HEK293T (cell line): ENCODE data around the gene NOL4L.

Experiments
- CTCF ChIA-PET: fragments of 350-600 bp; formaldehyde crosslinking; extraction: SDS; loops from one replicate; lab custom pipeline; 2021; ENCODE audit warnings: antibody characterized with exemption, inconsistent platforms; lab: Yijun Ruan, JAX
- POLR2A ChIA-PET: fragments of 350-600 bp; formaldehyde crosslinking; extraction: SDS; loops from one replicate; lab custom pipeline; 2020; ENCODE audit warnings: antibody characterized with exemption, inconsistent platforms; lab: Yijun Ruan, JAX
- DNase-seq: peaks from one replicate; pipeline ENCODE4 v3.0.0; 2012; ENCODE audit warnings: mixed read lengths; ENCODE audit errors: extremely low spot score
- ARNT ChIP-seq: fragments of 450-650 bp; IDR thresholded peaks from 2 replicates; pipeline ENCODE4 v1.6.1; 2017; ENCODE audit warnings: mild to moderate bottlenecking
- BHLHE40 ChIP-seq: fragments of 450-650 bp; IDR thresholded peaks from 2 replicates; pipeline ENCODE4 v1.6.1; 2016; ENCODE audit warnings: mild to moderate bottlenecking, moderate library complexity, borderline replicate concordance
- CTBP1 ChIP-seq: fragments of 450-650 bp; IDR thresholded peaks from 2 replicates; pipeline ENCODE4 v1.6.1; 2016; ENCODE audit warnings: borderline replicate concordance
- ELF4 ChIP-seq: fragments of 450-650 bp; IDR thresholded peaks from 2 replicates; pipeline ENCODE4 v1.6.1; 2017; ENCODE audit warnings: antibody characterized with exemption
- FOXA1 ChIP-seq: fragments of 450-650 bp; IDR thresholded peaks from 2 replicates; pipeline ENCODE4 v1.6.1; 2016; ENCODE audit warnings: mild to moderate bottlenecking
- FOXK2 ChIP-seq: fragments of 450-650 bp; IDR thresholded peaks from 2 replicates; pipeline ENCODE4 v1.6.1; 2016; ENCODE audit warnings: mild to moderate bottlenecking
- FOXM1 ChIP-seq: fragments of 450-650 bp; IDR thresholded peaks from 2 replicates; pipeline ENCODE4 v1.6.1; 2017; ENCODE audit warnings: mild to moderate bottlenecking, borderline replicate concordance
- HDGF ChIP-seq: fragments of 450-650 bp; IDR thresholded peaks from 2 replicates; pipeline ENCODE4 v1.6.1; 2017; ENCODE audit warnings: antibody characterized with exemption, borderline replicate concordance
- L3MBTL2 ChIP-seq: fragments of 450-650 bp; conservative IDR thresholded peaks from 2 replicates; pipeline ENCODE4 v1.6.1; 2016; ENCODE audit warnings: mild to moderate bottlenecking
- LEF1 ChIP-seq: fragments of 450-650 bp; IDR thresholded peaks from 2 replicates; pipeline ENCODE4 v1.6.1; 2017; ENCODE audit warnings: mild to moderate bottlenecking, borderline replicate concordance
- NFRKB ChIP-seq: fragments of 450-650 bp; IDR thresholded peaks from 2 replicates; pipeline ENCODE4 v1.6.1; 2016; ENCODE audit warnings: mild to moderate bottlenecking, moderate library complexity
- SP1 ChIP-seq: fragments of 450-650 bp; IDR thresholded peaks from 2 replicates; pipeline ENCODE4 v1.6.1; 2017
- SUZ12 ChIP-seq: fragments of 450-650 bp; IDR thresholded peaks from 2 replicates; pipeline ENCODE4 v1.6.1; 2016; ENCODE audit warnings: mild to moderate bottlenecking
- TARDBP ChIP-seq: fragments of 450-650 bp; IDR thresholded peaks from 2 replicates; pipeline ENCODE4 v1.6.1; 2016
- ZNF384 ChIP-seq: fragments of 450-650 bp; IDR thresholded peaks from 2 replicates; pipeline ENCODE4 v1.6.1; 2016
- TF ChIP-seq, protein P1 (sequence below): fragments of 450-650 bp; IDR thresholded peaks from 2 replicates; pipeline ENCODE4 v1.6.1; 2016

Gene NOL4L

DNA sequence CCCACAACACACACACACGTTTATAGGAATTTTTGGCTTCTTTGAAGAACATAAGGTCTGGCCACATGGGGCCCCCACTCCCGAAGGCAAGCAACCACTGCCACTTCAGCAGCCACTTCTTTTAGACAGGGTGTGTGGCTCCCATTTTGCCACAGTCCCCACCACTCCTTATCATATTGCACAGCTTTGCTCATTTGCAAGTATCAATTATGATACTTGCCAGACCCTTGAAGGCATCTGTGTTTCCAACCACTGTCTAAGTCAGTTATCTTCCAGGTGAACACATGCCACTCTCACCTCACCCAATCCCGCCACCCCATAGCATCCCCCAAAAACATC is 73.1 kb downstream of the NOL4L start:
- CTCF ChIA-PET, result no interaction called here
- DNase-seq, result no peak
- TF ChIP-seq ZNF384 (no peak), FOXK2 (no peak), ARNT (no peak), ELF4 (no peak), CTBP1 (no peak), L3MBTL2 (no peak), HDGF (no peak), SUZ12 (no peak), LEF1 (no peak), TARDBP (no peak), SP1 (no peak), FOXA1 (no peak), BHLHE40 (no peak), NFRKB (no peak)
- POLR2A ChIA-PET, result no interaction called here

DNA sequence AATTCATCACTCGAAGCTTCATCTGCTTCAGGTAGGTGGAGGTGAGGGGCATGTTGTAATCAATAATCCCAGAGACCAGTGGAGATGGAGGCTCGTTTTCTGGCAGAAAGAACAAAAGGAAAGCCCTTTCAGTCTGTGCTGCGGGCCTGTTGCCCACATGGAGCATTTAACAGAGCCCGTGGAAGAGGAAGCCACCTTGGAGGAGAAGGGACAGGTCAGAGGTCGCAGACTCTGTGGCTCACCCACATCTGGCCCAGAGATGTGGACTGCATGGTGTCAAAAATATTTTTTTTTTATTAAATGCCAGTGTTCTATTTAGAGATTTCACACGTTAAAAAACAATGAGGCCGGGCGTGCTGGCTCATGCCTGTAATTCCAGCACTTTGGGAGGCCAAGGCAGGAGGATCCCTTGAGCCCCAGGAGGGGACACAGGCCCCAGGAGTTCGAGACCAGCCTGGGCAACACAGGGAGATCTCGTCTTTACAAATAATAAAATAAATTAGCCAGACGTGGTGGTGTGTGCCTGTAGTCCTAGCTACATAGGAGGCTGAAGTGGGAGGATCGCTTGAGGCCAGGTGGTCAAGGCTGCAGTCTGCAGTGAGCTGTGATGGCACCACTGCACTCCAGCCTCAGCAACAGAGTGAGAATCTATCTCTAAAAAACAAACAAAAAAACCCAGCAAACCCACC is 73.6 kb downstream of the NOL4L start:
- DNase-seq, result no peak
- CTCF ChIA-PET, result no interaction called here
- POLR2A ChIA-PET, result no interaction called here
- no peak for TF ChIP-seq CTBP1
- no peak for TF ChIP-seq SP1
- TF ChIP-seq, protein P1, sequence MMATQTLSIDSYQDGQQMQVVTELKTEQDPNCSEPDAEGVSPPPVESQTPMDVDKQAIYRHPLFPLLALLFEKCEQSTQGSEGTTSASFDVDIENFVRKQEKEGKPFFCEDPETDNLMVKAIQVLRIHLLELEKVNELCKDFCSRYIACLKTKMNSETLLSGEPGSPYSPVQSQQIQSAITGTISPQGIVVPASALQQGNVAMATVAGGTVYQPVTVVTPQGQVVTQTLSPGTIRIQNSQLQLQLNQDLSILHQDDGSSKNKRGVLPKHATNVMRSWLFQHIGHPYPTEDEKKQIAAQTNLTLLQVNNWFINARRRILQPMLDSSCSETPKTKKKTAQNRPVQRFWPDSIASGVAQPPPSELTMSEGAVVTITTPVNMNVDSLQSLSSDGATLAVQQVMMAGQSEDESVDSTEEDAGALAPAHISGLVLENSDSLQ, result no peak
- TF ChIP-seq ELF4, result no peak

DNA sequence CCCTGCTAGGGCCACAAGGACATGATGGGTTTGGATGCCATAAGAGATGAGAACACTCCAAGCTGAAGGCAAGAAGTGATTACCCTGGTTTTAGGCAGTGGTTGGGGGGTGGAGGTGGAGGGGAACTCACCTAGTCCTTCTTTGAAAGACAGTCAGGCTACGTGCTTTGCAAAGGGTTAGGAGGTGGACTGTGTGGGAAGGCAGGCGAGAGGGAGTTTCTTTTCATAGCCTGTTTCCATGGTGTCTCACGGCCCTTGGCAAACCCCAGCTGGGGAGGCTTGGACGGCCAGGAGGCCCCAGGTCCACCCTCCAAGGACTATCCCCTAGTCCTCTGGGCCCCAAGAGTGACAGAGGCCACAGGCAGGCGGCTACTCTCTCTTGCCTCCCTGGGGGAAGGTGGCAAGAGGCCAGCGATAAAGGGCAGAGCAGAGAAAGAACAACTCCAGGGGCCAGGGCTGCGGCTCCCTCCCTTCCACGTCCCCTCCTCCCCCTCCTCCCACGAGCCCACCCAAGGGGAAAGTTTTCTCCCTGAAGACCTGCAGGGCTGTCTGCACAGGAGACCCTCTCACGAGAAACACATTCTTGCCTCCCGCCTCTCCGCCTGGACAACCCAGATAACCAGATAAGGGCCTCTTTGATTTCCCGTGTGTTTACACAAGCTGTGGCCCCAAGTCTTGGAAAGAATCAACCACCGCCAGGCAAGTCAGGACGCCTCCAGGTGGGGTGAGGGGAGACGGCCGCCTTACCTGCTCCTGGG is 74.4 kb downstream of the NOL4L start:
- ChIA-PET CTCF (no interaction called here), POLR2A (no interaction called here)
- no peak for DNase-seq
- TF ChIP-seq SUZ12 (no peak), L3MBTL2 (no peak), FOXA1 (no peak), BHLHE40 (no peak), FOXK2 (no peak), LEF1 (no peak), ELF4 (no peak), TARDBP (no peak), ARNT (no peak), ZNF384 (no peak), CTBP1 (no peak), HDGF (no peak), SP1 (no peak), NFRKB (no peak), FOXM1 (no peak)
- TF ChIP-seq, protein P1, result no peak

GRCh38 chr20:32510120-32510600 is 75.0 kb downstream of the NOL4L start:
- CTCF ChIA-PET, result no interaction called here
- no peak for DNase-seq
- TF ChIP-seq NFRKB, result no peak
- TF ChIP-seq ARNT, result no peak
- TF ChIP-seq SUZ12, result no peak
- TF ChIP-seq FOXA1, result no peak
- TF ChIP-seq, protein P1, result no peak
- no peak for TF ChIP-seq TARDBP
- TF ChIP-seq HDGF, result no peak
- no peak for TF ChIP-seq CTBP1
- no peak for TF ChIP-seq BHLHE40
- TF ChIP-seq L3MBTL2, result no peak
- TF ChIP-seq SP1, result no peak
- TF ChIP-seq FOXK2, result no peak
- no peak for TF ChIP-seq FOXM1
- no peak for TF ChIP-seq ELF4
- no peak for TF ChIP-seq ZNF384
- no peak for TF ChIP-seq LEF1
- POLR2A ChIA-PET, result no interaction called here

DNA sequence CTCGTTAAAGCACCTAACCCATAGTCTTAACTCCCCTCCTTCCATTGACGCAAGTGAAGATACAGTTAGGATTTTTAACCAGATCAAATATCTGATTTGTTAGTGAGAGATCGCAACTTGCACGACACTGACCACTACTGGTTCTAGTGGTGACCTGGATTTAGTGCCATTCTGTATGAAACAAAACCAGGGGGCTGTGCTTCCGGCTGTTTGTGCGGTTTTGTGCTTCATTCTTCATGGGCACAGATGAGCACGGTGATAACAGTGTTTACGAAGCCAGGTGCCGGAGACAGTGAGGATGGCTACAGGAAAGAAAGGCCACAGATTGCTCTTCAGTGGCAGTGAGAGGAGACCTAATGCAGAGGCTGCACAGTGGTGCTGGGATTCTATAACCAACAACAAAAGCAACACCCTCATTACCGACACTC is 75.5 kb downstream of the NOL4L start:
- TF ChIP-seq ZNF384 (no peak), BHLHE40 (no peak), ARNT (no peak), HDGF (no peak), FOXA1 (no peak), SP1 (no peak), LEF1 (no peak), ELF4 (no peak), FOXK2 (no peak), SUZ12 (no peak), FOXM1 (no peak), CTBP1 (no peak), TARDBP (no peak), L3MBTL2 (no peak), NFRKB (no peak)
- TF ChIP-seq, protein P1, result no peak
- DNase-seq, result no peak
- POLR2A ChIA-PET, result no interaction called here
- CTCF ChIA-PET, result no interaction called here
